ENCODE data around the gene CENPT. TPM values are rescaled to one million over a fixed set of nuclear protein-coding genes. Genes with fewer than 3 reads are reported as not detected.

The CENPT gene
- total and polyA plus RNA-seq, 2 of the 13 experiments (the other 11 are each of a cell fraction or from before 2014, with no cell fraction given): 40.9 to 43.3 TPM

DNA sequence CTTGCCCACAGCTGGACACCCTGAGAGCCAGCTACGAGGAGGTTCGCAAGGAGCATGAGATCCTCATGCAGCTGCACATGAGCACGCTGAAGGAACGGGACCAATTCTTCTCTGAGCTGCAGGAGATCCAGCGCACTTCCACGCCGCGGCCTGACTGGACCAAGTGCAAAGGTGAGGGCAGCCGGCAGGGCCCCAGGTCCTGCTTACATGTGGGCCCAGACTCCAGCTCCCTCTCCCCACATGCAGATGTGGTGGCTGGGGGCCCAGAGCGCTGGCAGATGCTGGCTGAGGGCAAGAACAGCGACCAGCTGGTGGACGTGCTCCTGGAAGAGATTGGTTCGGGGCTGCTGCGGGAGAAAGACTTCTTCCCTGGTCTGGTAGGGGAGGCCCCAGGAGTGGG is 21.6 kb downstream of the CENPT start:
- Histone ChIP-seq H3K9me3 (ENCODE audit: low read length) (no peaks in the 10 kb centered on the region), H3K27ac (ENCODE audit: extremely low read length, insufficient read depth, low read length) (no peak overlapping the region), H3K27me3 (ENCODE audit: control insufficient read depth in 1 of 2, insufficient read depth in 2 of 2, low read length in 2 of 2) (no peaks in the 10 kb centered on the region; a peak in 1 of 5 replicates), H3K36me3 (replicated peaks in 1 of 2; ENCODE audit: control insufficient read depth in 1 of 2, insufficient read depth in 2 of 2, low read length in 2 of 2) (peaks cover 13 to 40% of the 10 kb centered on the region in 2 experiments), H3K79me2 (ENCODE audit: insufficient read depth, low read length) (no peaks in the 10 kb centered on the region), H2AFZ (ENCODE audit: low read length) (no peak overlapping the region), H4K20me1 (ENCODE audit: insufficient read depth, low read length) (no peaks in the 10 kb centered on the region), H3K4me1 (ENCODE audit: insufficient read depth, low read length) (peaks cover 14% of the 10 kb centered on the region), H3K4me3 (replicated peaks in 1 of 3; ENCODE audit: insufficient read depth in 1 of 3, low read depth in 2 of 3, low read length in 3 of 3) (no peak overlapping the region), H3K4me2 (ENCODE audit: low read depth, low read length) (no peak overlapping the region), H3K9ac (ENCODE audit: insufficient read depth, low read depth, low read length) (no peak overlapping the region)
- WGBS (ENCODE audit: low lambda C conversion rate): 97% methylated on average over 5 of the region's 14 CpGs
- TF ChIP-seq TCF12 (IDR thresholded peaks at IDR 0.05) (no peak), TCF12 (CRISPR knock-in tag; IDR thresholded peaks at IDR 0.05) (no peak), SIX4 (CRISPR knock-in tag; IDR thresholded peaks at IDR 0.05) (no peak), NFYB (CRISPR knock-in tag; IDR thresholded peaks at IDR 0.05) (no peak), AGO2 (optimal IDR thresholded peaks at IDR 0.05; ENCODE audit: low read depth, low read length) (peak; percentile 64), PITX1 (CRISPR knock-in tag; IDR thresholded peaks at IDR 0.05) (no peak)
- ChIA-PET CTCF (ENCODE audit: low intra/inter-chr PET ratio, low total read pairs) (no interaction called here), POLR2A (no interaction called here)
- FAIRE-seq: no peak
- ATAC-seq: no peak; the same call in 2 of the 3 replicates
- DNase-seq (ENCODE audit: low spot score): no peak
- intact Hi-C loops (cut with micrococcal nuclease; ENCODE audit: unreplicated experiment) (no loop called here), in situ Hi-C loops (cut with HindIII; ENCODE audit: extremely low pct_ligation_motif_present, low pct_unique_long_range_greater_than_20kb) (no loop called here)
- BruUV-seq (replicated peaks): no TSS peak

DNA sequence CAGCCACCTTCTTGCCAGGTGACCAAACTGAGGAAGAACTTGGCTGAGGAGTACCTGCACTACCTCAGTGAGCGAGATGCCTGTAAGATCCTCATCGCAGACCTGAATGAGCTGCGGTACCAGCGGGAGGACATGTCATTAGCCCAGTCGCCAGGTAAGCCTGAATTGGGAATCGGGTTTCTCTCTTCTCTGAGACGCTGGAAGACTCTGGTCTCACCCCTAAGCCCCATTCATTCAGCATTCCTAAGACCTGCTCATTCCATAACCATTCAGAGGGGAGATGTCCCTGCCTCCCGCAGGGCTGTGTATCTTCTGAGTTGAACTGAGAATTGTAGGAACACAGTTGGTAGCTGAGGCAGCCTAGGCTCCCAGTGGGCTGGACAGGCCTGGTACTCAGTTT is 22.4 kb downstream of the CENPT start:
- no TSS peak for BruUV-seq (replicated peaks)
- CTCF ChIA-PET (ENCODE audit: low intra/inter-chr PET ratio, low total read pairs): no interaction called here

More for the DNA sequence above, 22.4 kb downstream of the CENPT start:
- Histone ChIP-seq H3K27ac (ENCODE audit: extremely low read length, insufficient read depth, low read length) (no peak overlapping the region), H3K9ac (ENCODE audit: insufficient read depth, low read depth, low read length) (no peak overlapping the region), H3K4me3 (replicated peaks in 1 of 3; ENCODE audit: insufficient read depth in 1 of 3, low read depth in 2 of 3, low read length in 3 of 3) (no peak overlapping the region), H2AFZ (ENCODE audit: low read length) (no peak overlapping the region), H3K4me2 (ENCODE audit: low read depth, low read length) (no peak overlapping the region), H4K20me1 (ENCODE audit: insufficient read depth, low read length) (no peaks in the 10 kb centered on the region), H3K36me3 (replicated peaks in 1 of 2; ENCODE audit: control insufficient read depth in 1 of 2, insufficient read depth in 2 of 2, low read length in 2 of 2) (peaks cover 9 to 32% of the 10 kb centered on the region in 2 experiments; a peak in 4 of 5 replicates), H3K79me2 (ENCODE audit: insufficient read depth, low read length) (no peaks in the 10 kb centered on the region), H3K27me3 (ENCODE audit: control insufficient read depth in 1 of 2, insufficient read depth in 2 of 2, low read length in 2 of 2) (no peaks in the 10 kb centered on the region; a peak in 1 of 5 replicates), H3K9me3 (ENCODE audit: low read length) (no peaks in the 10 kb centered on the region), H3K4me1 (ENCODE audit: insufficient read depth, low read length) (peaks cover 16% of the 10 kb centered on the region)
- POLR2A ChIA-PET: no interaction called here
- intact Hi-C loops (cut with micrococcal nuclease; ENCODE audit: unreplicated experiment): no loop called here
- WGBS (ENCODE audit: low lambda C conversion rate): 81% methylated on average over 8 of the region's 8 CpGs
- 0 out of 2 replicates have a peak, but pooled peaks have one; percentile 45 for TF ChIP-seq EEA1 (CRISPR knock-in tag; IDR thresholded peaks at IDR 0.05; ENCODE audit: borderline replicate concordance)
- TF ChIP-seq TARDBP (CRISPR knock-in tag; IDR thresholded peaks at IDR 0.05): no peak
- ATAC-seq: no peak; the same call in 1 of the 3 replicates
- no peak for FAIRE-seq
- in situ Hi-C loops (cut with HindIII; ENCODE audit: extremely low pct_ligation_motif_present, low pct_unique_long_range_greater_than_20kb): no loop called here
- no peak for DNase-seq (ENCODE audit: low spot score)
